OCI-LY7 (cell line): ENCODE data around the gene SOX21. TPM values are rescaled to one million over a fixed set of nuclear protein-coding genes. Genes with fewer than 3 reads are reported as not detected.

ENCODE experiments used
- BruUV-seq: library from RNA; stranded (reverse); fragments of 400-500 nt; replicated peaks from 2 replicates; lab custom pipeline; 2021; lab: Mats Ljungman, UMichigan
- CTCF ChIA-PET: fragments of 300-600 bp; sonication (Branson Sonifier 250); formaldehyde crosslinking; loops from one replicate; lab custom pipeline; 2022; ENCODE audit warnings: antibody characterized with exemption; ENCODE audit not compliant: unreplicated experiment; lab: Charles Lee
- POLR2A ChIA-PET: fragments of 300-600 bp; sonication (Branson Sonifier 250); formaldehyde crosslinking; loops from one replicate; lab custom pipeline; 2022; ENCODE audit warnings: antibody characterized with exemption; lab: Charles Lee
- DNase-seq: peaks from one replicate; pipeline ENCODE4 v3.0.0-alpha.2; 2015; ENCODE audit warnings: low spot score
- H2AFZ ChIP-seq: fragments of 200-600 bp; sonication (generic), shearing (Covaris generic); 2 replicates; pipeline ENCODE4 v1.6.1; 2014; ENCODE audit warnings: mild to moderate bottlenecking, antibody characterized with exemption, low read length, moderate library complexity
- H3K27ac ChIP-seq: fragments of 200-600 bp; sonication (generic); 2 replicates; pipeline ENCODE4 v1.5.1; 2014; ENCODE audit warnings: mixed run types, low read depth, mild to moderate bottlenecking, moderate library complexity, low read length, inconsistent platforms; ENCODE audit not compliant: poor library complexity, severe bottlenecking
- H3K36me3 ChIP-seq: fragments of 200-600 bp; sonication (generic); 2 replicates; pipeline ENCODE4 v1.6.1; 2014; ENCODE audit warnings: mild to moderate bottlenecking, antibody characterized with exemption, low read length, moderate library complexity, mixed read lengths; ENCODE audit not compliant: insufficient read depth
- H3K4me1 ChIP-seq: fragments of 200-600 bp; sonication (generic); 2 replicates; pipeline ENCODE4 v1.5.1; 2014; ENCODE audit warnings: mild to moderate bottlenecking, low read length; ENCODE audit not compliant: insufficient read depth, poor library complexity, severe bottlenecking
- H3K4me2 ChIP-seq: fragments of 200-600 bp; sonication (generic); 2 replicates; pipeline ENCODE4 v1.6.1; 2014; ENCODE audit warnings: mild to moderate bottlenecking, low read length
- H3K4me3 ChIP-seq: fragments of 200-600 bp; sonication (generic); 2 replicates; pipeline ENCODE4 v1.5.1; 2014; ENCODE audit warnings: mild to moderate bottlenecking, low read depth, low read length; ENCODE audit not compliant: poor library complexity, severe bottlenecking
- H3K79me2 ChIP-seq: fragments of 200-600 bp; sonication (generic); 2 replicates; pipeline ENCODE4 v1.6.1; 2016; ENCODE audit warnings: low read depth, mild to moderate bottlenecking, low read length, moderate library complexity, mixed read lengths; ENCODE audit not compliant: insufficient read depth
- H3K9me2 ChIP-seq: fragments of 200-600 bp; sonication (generic); 2 replicates; pipeline ENCODE4 v1.6.1; 2016; ENCODE audit warnings: mild to moderate bottlenecking, low read length, mixed read lengths; ENCODE audit not compliant: insufficient read depth
- H3K9me3 ChIP-seq: fragments of 200-600 bp; sonication (generic); 2 replicates; pipeline ENCODE4 v1.6.1; 2014; ENCODE audit warnings: mild to moderate bottlenecking, mixed run types, low read length, mixed read lengths
- H4K20me1 ChIP-seq: fragments of 200-600 bp; sonication (generic); 2 replicates; pipeline ENCODE4 v1.6.1; 2014; ENCODE audit warnings: mild to moderate bottlenecking, antibody characterized with exemption, low read length, moderate library complexity, mixed read lengths; ENCODE audit not compliant: insufficient read depth
- CTCF ChIP-seq: fragments of 200-600 bp; sonication (generic); conservative IDR thresholded peaks from 2 replicates; pipeline ENCODE4 v1.5.1; 2014; ENCODE audit warnings: mild to moderate bottlenecking, antibody characterized with exemption, low read length, moderate library complexity, mixed read lengths
- EZH2phosphoT487 ChIP-seq: fragments of 200-600 bp; sonication (generic); IDR thresholded peaks from 2 replicates; pipeline ENCODE4 v1.6.1; 2018; ENCODE audit warnings: low read depth, borderline replicate concordance, mild to moderate bottlenecking, mixed run types, antibody characterized with exemption, low read length, moderate library complexity, mixed read lengths
- intact Hi-C: fragments of 100-400 bp; cut with micrococcal nuclease; formaldehyde crosslinking; loops from one replicate; pipeline ENCODE4 v1.10.0; 2022; ENCODE audit not compliant: unreplicated experiment
- total RNA-seq, 2 experiments: library from RNA; depleted of rRNA in 1 of 2; stranded (reverse); fragments of >200 nt in 1 of 2; shearing (Covaris generic) in 1 of 2; gene quantifications; 2 replicates each; pipeline ENCODE4 v1.2.3, GENCODE V29; 2014 to 2022

The SOX21 gene
- total RNA-seq, 2 experiments from 2014 or later, result not detected

GRCh38 chr13:94682229-94682628 is 30.1 kb downstream of the SOX21 start:
- intact Hi-C loops, result no loop called here
- no peak overlapping the region for H2AFZ ChIP-seq
- ChIA-PET CTCF (no interaction called here), POLR2A (no interaction called here)
- H3K4me2 ChIP-seq, result no peak overlapping the region
- no peaks in the 10 kb centered on the region for H3K9me2 ChIP-seq
- TF ChIP-seq EZH2phosphoT487, result no peak
- no peak for TF ChIP-seq CTCF
- H3K9me3 ChIP-seq, result no peaks in the 10 kb centered on the region
- DNase-seq, result no peak
- no peak overlapping the region for H3K4me3 ChIP-seq
- no TSS peak for BruUV-seq
- no peaks in the 10 kb centered on the region for H4K20me1 ChIP-seq
- no peaks in the 10 kb centered on the region for H3K79me2 ChIP-seq
- no peaks in the 10 kb centered on the region for H3K4me1 ChIP-seq
- no peak overlapping the region for H3K27ac ChIP-seq
- H3K36me3 ChIP-seq, result no peaks in the 10 kb centered on the region

- Histone ChIP-seq H3K36me3 (no peaks in the 10 kb centered on the region), H3K79me2 (no peaks in the 10 kb centered on the region), H3K4me1 (no peaks in the 10 kb centered on the region), H4K20me1 (no peaks in the 10 kb centered on the region), H3K27ac (no peak overlapping the region), H3K4me3 (no peak overlapping the region), H2AFZ (no peak overlapping the region), H3K9me3 (no peaks in the 10 kb centered on the region), H3K9me2 (no peaks in the 10 kb centered on the region), H3K4me2 (no peak overlapping the region)
- TF ChIP-seq CTCF, result no peak
- no peak for TF ChIP-seq EZH2phosphoT487
- no TSS peak for BruUV-seq
- intact Hi-C loops, result no loop called here
- POLR2A ChIA-PET, result no interaction called here
- CTCF ChIA-PET, result no interaction called here
- DNase-seq, result no peak
Measured at GRCh38 chr13:94679614-94680013, 32.7 kb downstream of the SOX21 start.

GRCh38 chr13:94678845-94679244 is 33.5 kb downstream of the SOX21 start:
- Histone ChIP-seq H3K9me3 (no peaks in the 10 kb centered on the region), H2AFZ (no peak overlapping the region), H3K27ac (no peak overlapping the region), H3K4me3 (no peak overlapping the region), H4K20me1 (no peaks in the 10 kb centered on the region), H3K79me2 (no peaks in the 10 kb centered on the region), H3K9me2 (no peaks in the 10 kb centered on the region), H3K36me3 (no peaks in the 10 kb centered on the region), H3K4me2 (no peak overlapping the region), H3K4me1 (no peaks in the 10 kb centered on the region)
- DNase-seq, result no peak
- intact Hi-C loops, result no loop called here
- TF ChIP-seq EZH2phosphoT487, result no peak
- no peak for TF ChIP-seq CTCF
- ChIA-PET CTCF (no interaction called here), POLR2A (no interaction called here)
- BruUV-seq, result no TSS peak
